ENCODE data around the gene TMEM121B. TPM values are rescaled to one million over a fixed set of nuclear protein-coding genes. Genes with fewer than 3 reads are reported as not detected.

The TMEM121B gene
- total and polyA plus RNA-seq, 2 of the 13 experiments (the other 11 are each of a cell fraction or from before 2014, with no cell fraction given): not detected

- POLR2A ChIA-PET: no interaction called here
- in situ Hi-C loops (cut with HindIII; ENCODE audit: extremely low pct_ligation_motif_present, low pct_unique_long_range_greater_than_20kb) (no loop called here), intact Hi-C loops (cut with micrococcal nuclease; ENCODE audit: unreplicated experiment) (no loop called here)
- no TSS peak for BruUV-seq (replicated peaks)
- Histone ChIP-seq H2AFZ (ENCODE audit: low read length) (no peak overlapping the region), H3K4me3 (replicated peaks in 1 of 3; ENCODE audit: insufficient read depth in 1 of 3, low read depth in 2 of 3, low read length in 3 of 3) (no peak overlapping the region), H3K79me2 (ENCODE audit: insufficient read depth, low read length) (no peaks in the 10 kb centered on the region), H3K36me3 (replicated peaks in 1 of 2; ENCODE audit: control insufficient read depth in 1 of 2, insufficient read depth in 2 of 2, low read length in 2 of 2) (peaks cover 0 to 4% of the 10 kb centered on the region in 2 experiments; a peak in 2 of 5 replicates), H3K9ac (ENCODE audit: insufficient read depth, low read depth, low read length) (no peak overlapping the region), H3K9me3 (ENCODE audit: low read length) (no peaks in the 10 kb centered on the region), H3K27me3 (ENCODE audit: control insufficient read depth in 1 of 2, insufficient read depth in 2 of 2, low read length in 2 of 2) (no peaks in the 10 kb centered on the region), H3K4me1 (ENCODE audit: insufficient read depth, low read length) (no peaks in the 10 kb centered on the region), H4K20me1 (ENCODE audit: insufficient read depth, low read length) (no peaks in the 10 kb centered on the region), H3K4me2 (ENCODE audit: low read depth, low read length) (no peak overlapping the region), H3K27ac (ENCODE audit: extremely low read length, insufficient read depth, low read length) (no peak overlapping the region)
- ATAC-seq (no peak), DNase-seq (ENCODE audit: low spot score) (no peak), FAIRE-seq (no peak)
- 96% methylated on average over 6 of the region's 6 CpGs for WGBS (ENCODE audit: low lambda C conversion rate)
- CTCF ChIA-PET (ENCODE audit: low intra/inter-chr PET ratio, low total read pairs): no interaction called here
- TF ChIP-seq HDAC1 (CRISPR knock-in tag; IDR thresholded peaks at IDR 0.05): no peak
- no peak for TF ChIP-seq BCL3 (CRISPR knock-in tag; IDR thresholded peaks at IDR 0.05)
- TF ChIP-seq ZBTB14 (CRISPR knock-in tag; IDR thresholded peaks at IDR 0.05): no peak
- no peak for TF ChIP-seq ZFP1 (CRISPR knock-in tag; IDR thresholded peaks at IDR 0.05)
- no peak for TF ChIP-seq ZNF577 (CRISPR knock-in tag; IDR thresholded peaks at IDR 0.05; ENCODE audit: borderline replicate concordance, low read depth)
- no peak for TF ChIP-seq ZNF772 (CRISPR knock-in tag; IDR thresholded peaks at IDR 0.05)
- TF ChIP-seq ZNF337 (CRISPR knock-in tag; IDR thresholded peaks at IDR 0.05; ENCODE audit: borderline replicate concordance, low read depth): no peak
- TF ChIP-seq RBAK (CRISPR knock-in tag; IDR thresholded peaks at IDR 0.05): no peak
- no peak for TF ChIP-seq MNT (IDR thresholded peaks at IDR 0.05)
- no peak for TF ChIP-seq HNRNPH1 (optimal IDR thresholded peaks at IDR 0.05; ENCODE audit: low read depth, low read length)
- no peak for TF ChIP-seq GMEB1 (CRISPR knock-in tag; IDR thresholded peaks at IDR 0.05; ENCODE audit: borderline replicate concordance)
These were observed 13.7 kb downstream of the TMEM121B start for GRCh38 chr22:17107547-17107810.
